HepG2 (cell line): ENCODE results near the gene MT1M. TPM values are rescaled to one million over a fixed set of nuclear protein-coding genes. Genes with fewer than 3 reads are reported as not detected.

Experiments used
- AFF4 ChIP-seq: sonication (generic); formaldehyde crosslinking; IDR thresholded peaks from 2 replicates; pipeline ENCODE4 v1.4.0; 2020; ENCODE audit warnings: missing genetic modification reagents
- ATF1 ChIP-seq: IDR thresholded peaks from 2 replicates; pipeline ENCODE4 v1.6.1; 2016; ENCODE audit warnings: mild to moderate bottlenecking, control low read depth
- CCAR2 ChIP-seq: fragments of 200-400 bp; formaldehyde crosslinking; optimal IDR thresholded peaks from 2 replicates; pipeline ENCODE3; 2018; ENCODE audit warnings: low read depth, mild to moderate bottlenecking, low read length, moderate library complexity
- CREM ChIP-seq, 2 experiments: sonication (generic) in 1 of 2; formaldehyde crosslinking in 1 of 2; IDR thresholded peaks; 2 replicates each; pipeline versions ENCODE4 v1.4.0 to v1.6.1; 2016 to 2020; ENCODE audit warnings: antibody characterized with exemption in 1 of 2, mild to moderate bottlenecking in 1 of 2, missing genetic modification reagents in 1 of 2
- DRAP1 ChIP-seq: IDR thresholded peaks from 2 replicates; pipeline ENCODE4 v1.6.1; 2016; ENCODE audit warnings: missing genetic modification reagents, missing compliant biosample characterization
- GFI1 ChIP-seq: sonication (generic); formaldehyde crosslinking; IDR thresholded peaks from 2 replicates; pipeline ENCODE4 v1.5.0; 2020; ENCODE audit warnings: missing genetic modification reagents, mild to moderate bottlenecking, borderline replicate concordance
- KDM2A ChIP-seq: sonication (generic); formaldehyde crosslinking; IDR thresholded peaks from 2 replicates; pipeline ENCODE4 v1.4.0; 2020; ENCODE audit warnings: low read depth, missing genetic modification reagents, borderline replicate concordance
- MAF1 ChIP-seq: sonication (generic); formaldehyde crosslinking; IDR thresholded peaks from 2 replicates; pipeline ENCODE4 v1.5.0; 2020; ENCODE audit warnings: missing genetic modification reagents, borderline replicate concordance
- NR2F2 ChIP-seq: IDR thresholded peaks from 2 replicates; pipeline ENCODE4 v1.6.1; 2012; ENCODE audit warnings: low read depth, inconsistent platforms, borderline replicate concordance
- POGZ ChIP-seq: sonication (generic); formaldehyde crosslinking; IDR thresholded peaks from 2 replicates; pipeline ENCODE4 v1.4.0; 2020; ENCODE audit warnings: mild to moderate bottlenecking, missing genetic modification reagents
- ZFP91 ChIP-seq: sonication (generic); formaldehyde crosslinking; IDR thresholded peaks from 2 replicates; pipeline ENCODE4 v1.9.0; 2022; ENCODE audit warnings: missing genetic modification reagents, mild to moderate bottlenecking, borderline replicate concordance
- ZNF232 ChIP-seq: sonication (generic); formaldehyde crosslinking; IDR thresholded peaks from 2 replicates; pipeline ENCODE4 v1.4.0; 2020; ENCODE audit warnings: missing genetic modification reagents, borderline replicate concordance
- ZNF430 ChIP-seq: sonication (generic); formaldehyde crosslinking; IDR thresholded peaks from 2 replicates; pipeline ENCODE4 v1.9.0; 2021; ENCODE audit warnings: mild to moderate bottlenecking, missing genetic modification reagents
- ZNF691 ChIP-seq: sonication (generic); formaldehyde crosslinking; IDR thresholded peaks from 2 replicates; pipeline ENCODE4 v1.4.0; 2020; ENCODE audit warnings: missing genetic modification reagents, low read depth, mild to moderate bottlenecking, borderline replicate concordance
- ZNF766 ChIP-seq: sonication (generic); formaldehyde crosslinking; IDR thresholded peaks from 2 replicates; pipeline ENCODE4 v1.5.0; 2020; ENCODE audit warnings: missing genetic modification reagents, borderline replicate concordance
- ZNF784 ChIP-seq: sonication (generic); formaldehyde crosslinking; IDR thresholded peaks from 2 replicates; pipeline ENCODE4 v1.5.1; 2020; ENCODE audit warnings: missing genetic modification reagents, mild to moderate bottlenecking, borderline replicate concordance
- ZSCAN21 ChIP-seq: sonication (generic); formaldehyde crosslinking; IDR thresholded peaks from 2 replicates; pipeline ENCODE4 v1.8.0; 2022; ENCODE audit warnings: mild to moderate bottlenecking, missing genetic modification reagents, moderate library complexity, borderline replicate concordance
- polyA plus RNA-seq, 8 experiments: library from polyadenylated mRNA; depleted of rRNA in 3 of 8; stranded (reverse) in 7 of 8; unstranded in 1 of 8; fragments of >200 nt; fragmentation: Illumina TruSeq in 4 of 8; extraction: Trizol in 4 of 8; gene quantifications; 2 replicates each; pipeline versions ENCODE4 v1.2.1 to v1.2.3, GENCODE V29; 2011 to 2016; ENCODE audit warnings: low read depth in 4 of 8, missing spikeins in 1 of 8, mixed read lengths in 1 of 8; ENCODE audit not compliant: insufficient read depth in 1 of 8
- total RNA-seq, 5 experiments: library from RNA; depleted of rRNA; stranded (reverse); fragments of >200 nt; fragmentation: Illumina TruSeq; extraction: Trizol; gene quantifications; 2 replicates each; pipeline ENCODE4 v1.2.3, GENCODE V29; 2016; ENCODE audit warnings: low read depth in 1 of 5

The MT1M gene
- total and polyA plus RNA-seq, 2 of the 13 experiments (the other 11 are each of a cell fraction or from before 2014, with no cell fraction given), result 4.6 TPM; not detected in 1

GRCh38 chr16:56681939-56682702, 49.7 kb downstream of the MT1M start, which contains the start of gene MT1X (continued):
- TF ChIP-seq KDM2A (CRISPR knock-in tag) (peak; percentile 87; the same call in 1 of the 2 replicates), DRAP1 (CRISPR knock-in tag) (peak; percentile 96), CCAR2 (no peak), ZNF691 (no peak; the same call in 1 of the 2 replicates), ZSCAN21 (peak; percentile 89; the same call in 1 of the 2 replicates), ZFP91 (CRISPR knock-in tag) (peak; percentile 91), ATF1 (no peak), ZNF430 (CRISPR knock-in tag) (no peak), NR2F2 (no peak), POGZ (peak; percentile 79), AFF4 (CRISPR knock-in tag) (no peak), ZNF232 (CRISPR knock-in tag) (0 out of 2 replicates have a peak, but pooled peaks have one; percentile 67), CREM (IDR thresholded peaks at IDR 0.05) (no peak), CREM (CRISPR knock-in tag; IDR thresholded peaks at IDR 0.05) (no peak), ZNF766 (CRISPR knock-in tag) (no peak), ZNF784 (peak; percentile 77), GFI1 (CRISPR knock-in tag) (peak; percentile 68), MAF1 (CRISPR knock-in tag) (no peak)
